CD4-positive, CD25-positive, alpha-beta regulatory T cell (primary cell): Measurements from ENCODE around the gene NTN1. TPM values are rescaled to one million over a fixed set of nuclear protein-coding genes. Genes with fewer than 3 reads are reported as not detected.
"Not testable (repeated sequence)": the region's sequence is repeated elsewhere in the genome, so short reads cannot be mapped to it uniquely, and the experiment has no call there.

ENCODE experiments used
- ATAC-seq, 2 donors: fragments of 150-1000 bp; cut with Tn5 transposase; one replicate each; pipeline ENCODE4 v1.10.0; 2021; ENCODE audit warnings: low read depth in 2 of 2, moderate number of reproducible peaks in 2 of 2, moderate library complexity in 1 of 2
- DNase-seq, 3 donors: peaks; one replicate each; pipeline versions ENCODE4 v3.0.0 to v3.0.0-alpha.2; 2012 to 2022; ENCODE audit warnings: mixed read lengths in 1 of 3
- H3K27ac ChIP-seq: one replicate; pipeline ENCODE4 v1.7.0; 2013; ENCODE audit warnings: mild to moderate bottlenecking, low read length; ENCODE audit not compliant: insufficient read depth, poor library complexity, severe bottlenecking
- H3K27me3 ChIP-seq: one replicate; pipeline ENCODE4 v1.7.0; 2013; ENCODE audit warnings: low read length; ENCODE audit not compliant: control insufficient read depth, insufficient read depth
- H3K36me3 ChIP-seq: one replicate; pipeline ENCODE4 v1.7.0; 2013; ENCODE audit warnings: mild to moderate bottlenecking, low read length, moderate library complexity; ENCODE audit not compliant: control insufficient read depth, insufficient read depth
- H3K4me1 ChIP-seq: 2 replicates; pipeline ENCODE4 v1.7.0; 2013; ENCODE audit warnings: mild to moderate bottlenecking, low read length; ENCODE audit not compliant: insufficient read depth, control insufficient read depth, poor library complexity, severe bottlenecking
- H3K4me3 ChIP-seq: one replicate; pipeline ENCODE4 v1.7.0; 2013; ENCODE audit warnings: low read depth, mild to moderate bottlenecking, low read length, moderate library complexity
- H3K9me3 ChIP-seq, 2 experiments: 1 replicate in 1 of 2; 2 replicates in 1 of 2; pipeline ENCODE4 v1.7.0; 2013; ENCODE audit warnings: low read length in 2 of 2, mild to moderate bottlenecking in 1 of 2, moderate library complexity in 1 of 2; ENCODE audit not compliant: control insufficient read depth in 2 of 2
- H3K27ac Mint-ChIP-seq, 3 donors: one replicate each; pipeline ENCODE4 v1.8.0; 2020 to 2022; ENCODE audit warnings: mild to moderate bottlenecking in 3 of 3, mixed read lengths in 3 of 3, moderate library complexity in 2 of 3
- H3K27me3 Mint-ChIP-seq: one replicate; pipeline ENCODE4 v1.8.0; 2022; ENCODE audit warnings: mild to moderate bottlenecking, mixed read lengths
- H3K36me3 Mint-ChIP-seq: one replicate; pipeline ENCODE4 v1.8.0; 2020; ENCODE audit warnings: mixed read lengths
- H3K4me1 Mint-ChIP-seq, 4 donors: one replicate each; pipeline ENCODE4 v1.8.0; 2020 to 2022; ENCODE audit warnings: mixed read lengths in 4 of 4, mild to moderate bottlenecking in 1 of 4
- H3K4me3 Mint-ChIP-seq, 4 donors: one replicate each; pipeline ENCODE4 v1.8.0; 2020 to 2022; ENCODE audit warnings: mild to moderate bottlenecking in 4 of 4, mixed read lengths in 4 of 4, moderate library complexity in 3 of 4
- H3K9me3 Mint-ChIP-seq, 7 donors: one replicate each; pipeline ENCODE4 v1.8.0; 2020 to 2022; ENCODE audit warnings: mixed read lengths in 7 of 7, mild to moderate bottlenecking in 3 of 7, moderate library complexity in 2 of 7
- polyA plus RNA-seq, 4 donors: library from polyadenylated mRNA; unstranded; fragments of 300-500 nt; fragmentation: Illumina TruSeq; gene quantifications; one replicate each; pipeline ENCODE4 v1.2.3, GENCODE V29; 2021
- total RNA-seq: library from RNA; stranded (reverse); gene quantifications from one replicate; pipeline ENCODE4 v1.2.3, GENCODE V29; 2022

NTN1 gene
- total and polyA plus RNA-seq, 5 donors from 2014 or later, result 0.03 TPM; not detected in 4

DNA sequence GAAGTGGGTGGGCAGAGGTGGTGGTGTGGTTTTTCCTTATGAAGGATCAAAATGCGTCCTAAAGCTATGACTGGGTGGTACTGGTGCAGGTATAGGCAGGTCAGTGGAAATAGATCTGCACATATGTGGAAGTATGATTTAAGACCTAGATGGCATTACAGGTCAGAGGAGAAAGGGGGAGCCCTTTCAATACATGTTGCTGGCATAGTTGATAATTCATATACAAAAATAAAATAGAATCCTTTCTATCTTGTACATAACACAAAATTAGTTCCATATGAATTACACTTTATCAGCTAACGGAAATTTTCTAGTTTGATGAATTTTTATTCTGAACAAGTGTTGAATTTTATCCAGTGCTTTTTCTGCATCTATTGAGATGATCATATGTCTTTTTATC lies 35.0 kb upstream of the NTN1 start:
- peaks cover 17% of the 10 kb centered on the region for H3K27me3 Mint-ChIP-seq
- Histone ChIP-seq H3K4me1 (peaks cover under 1% of the 10 kb centered on the region), H3K27ac (no peak overlapping the region), H3K27me3 (no peaks in the 10 kb centered on the region), H3K9me3 (peaks cover 3 to 5% of the 10 kb centered on the region in 2 experiments), H3K4me3 (no peak overlapping the region), H3K36me3 (no peaks in the 10 kb centered on the region)
- H3K9me3 Mint-ChIP-seq, result peaks cover 0 to 5% (median 1%) of the 10 kb centered on the region in 7 donors
- ATAC-seq, result no peak
- peaks cover 3% of the 10 kb centered on the region for H3K36me3 Mint-ChIP-seq
- H3K4me3 Mint-ChIP-seq, result peak overlapping the region in 1 of 4 donors; percentile 6
- peak overlapping the region in 1 of 3 donors; percentile 9 for H3K27ac Mint-ChIP-seq
- DNase-seq, result no peak
- peaks cover under 1 to 16% (median 14%) of the 10 kb centered on the region in 4 donors for H3K4me1 Mint-ChIP-seq

DNA sequence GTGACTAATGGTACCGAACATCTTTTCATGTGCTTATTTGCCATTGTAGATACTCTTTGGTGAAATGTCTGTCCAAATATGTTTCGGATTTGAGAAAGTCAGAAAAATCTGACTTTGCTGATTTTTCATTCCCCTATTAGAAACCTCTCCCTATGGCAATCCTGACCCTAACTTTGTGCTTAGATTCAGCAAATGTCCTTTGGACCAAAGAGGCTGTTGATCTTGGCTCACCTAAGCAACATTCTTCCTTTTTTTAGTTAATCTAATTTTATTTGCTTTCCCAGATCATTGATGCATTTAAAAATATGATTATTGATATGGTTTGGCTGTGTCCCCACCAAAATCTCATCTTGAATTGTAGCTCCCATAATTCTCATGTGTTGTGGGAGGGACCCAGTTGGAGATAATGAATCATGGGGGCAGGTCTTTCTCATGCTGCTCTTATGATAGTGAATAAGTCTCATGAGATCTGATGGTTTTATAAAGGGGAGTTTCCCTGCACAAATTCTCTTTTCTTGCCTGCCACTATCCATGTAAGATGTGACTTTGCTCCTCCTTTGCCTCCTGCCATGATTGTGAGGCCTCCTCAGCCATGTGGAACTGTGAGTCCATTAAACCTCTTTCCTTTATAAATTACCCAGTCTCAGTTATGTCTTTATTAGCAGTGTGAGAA lies 32.9 kb upstream of the NTN1 start:
- H3K27ac Mint-ChIP-seq, result peak overlapping the region in 1 of 3 donors; percentile 69
- peaks cover 19% of the 10 kb centered on the region for H3K27me3 Mint-ChIP-seq
- H3K36me3 Mint-ChIP-seq, H3K36me3 ChIP-seq, H3K4me1 ChIP-seq, ATAC-seq, H3K4me3 Mint-ChIP-seq, H3K27ac ChIP-seq, H3K9me3 Mint-ChIP-seq, H3K9me3 ChIP-seq, H3K27me3 ChIP-seq, DNase-seq, H3K4me3 ChIP-seq: not testable (repeated sequence)
- H3K4me1 Mint-ChIP-seq, result peaks cover 3 to 19% (median 16%) of the 10 kb centered on the region in 4 donors

DNA sequence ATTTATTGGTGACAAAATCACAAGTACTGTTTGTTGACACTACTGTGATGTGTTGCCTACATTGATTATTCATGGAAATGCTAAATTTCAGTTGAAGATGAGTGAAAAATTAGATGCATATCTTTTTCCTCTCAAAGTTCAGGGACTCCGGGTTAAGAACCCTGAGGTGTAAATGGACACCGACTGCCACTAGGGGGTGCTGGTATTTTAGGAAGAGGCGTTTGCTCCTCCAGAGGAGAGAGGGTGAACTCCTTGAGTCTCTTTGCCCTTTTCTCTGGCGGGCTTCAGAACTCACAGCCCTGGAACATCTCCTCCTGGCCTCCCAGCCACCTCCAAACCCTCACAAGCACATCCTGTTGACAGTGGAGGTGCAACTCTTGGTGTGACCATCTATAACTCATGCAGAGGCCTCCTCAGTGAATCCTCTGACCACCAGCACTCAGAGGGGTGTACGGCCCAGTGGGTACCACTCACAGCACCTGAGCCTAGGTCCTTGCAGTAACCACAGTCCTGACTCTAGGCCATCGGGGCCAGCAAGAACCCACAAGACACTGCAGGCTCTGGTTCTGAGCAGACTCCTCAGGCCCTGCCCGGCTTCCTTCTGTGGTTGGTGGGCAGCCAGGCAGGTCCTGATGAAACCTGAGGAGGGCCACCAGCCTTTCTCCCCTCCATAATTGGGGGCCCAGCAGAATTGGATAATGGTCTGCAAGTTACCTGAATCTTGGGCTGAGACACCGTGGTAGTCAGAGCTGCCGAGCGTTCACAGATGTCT lies 29.6 kb upstream of the NTN1 start:
- no peaks in the 10 kb centered on the region for H3K36me3 Mint-ChIP-seq
- peaks cover 0 to 4% (median 0%) of the 10 kb centered on the region in 7 donors for H3K9me3 Mint-ChIP-seq
- Histone ChIP-seq H3K4me3 (no peak overlapping the region), H3K36me3 (no peaks in the 10 kb centered on the region), H3K9me3 (no peaks in the 10 kb centered on the region), H3K27ac (no peak overlapping the region), H3K4me1 (peaks cover 3% of the 10 kb centered on the region), H3K27me3 (no peaks in the 10 kb centered on the region)
- H3K27ac Mint-ChIP-seq, result peak overlapping the region in 1 of 3 donors; percentile 25
- DNase-seq, result peak; percentile 36 to 75 (median 47)
- H3K4me3 Mint-ChIP-seq, result no peak overlapping the region
- H3K27me3 Mint-ChIP-seq, result peaks cover 15% of the 10 kb centered on the region
- H3K4me1 Mint-ChIP-seq, result peaks cover 2 to 10% (median 4%) of the 10 kb centered on the region in 4 donors
- peak in 1 of 2 donors; percentile 34 for ATAC-seq

DNA sequence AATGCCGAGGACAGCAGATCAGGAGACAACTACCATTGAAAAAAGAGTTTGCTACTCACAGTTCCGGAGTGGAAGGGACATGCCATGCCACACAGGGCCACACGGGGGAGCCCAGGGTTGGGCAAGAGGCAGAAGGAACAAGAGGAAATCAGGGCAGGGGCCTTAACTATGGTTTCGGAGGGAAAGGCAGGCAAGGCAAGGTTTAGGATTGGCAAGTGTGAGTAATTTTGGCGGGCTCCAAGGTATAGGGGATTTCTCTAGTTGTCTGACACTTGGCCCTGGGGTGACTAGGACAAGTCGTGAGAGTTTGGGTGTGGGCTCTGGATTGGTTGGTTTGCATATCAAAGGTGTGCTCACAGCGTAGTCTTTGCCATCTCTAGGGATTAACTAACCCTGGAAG lies 27.0 kb upstream of the NTN1 start:
- Mint-ChIP-seq H3K9me3 (peaks cover 0 to 4% (median 0%) of the 10 kb centered on the region in 7 donors), H3K36me3 (no peaks in the 10 kb centered on the region), H3K27ac (peak overlapping the region in 2 of 3 donors; percentile 13 to 31), H3K4me3 (peak overlapping the region in 1 of 4 donors; percentile 49), H3K27me3 (peaks cover 24% of the 10 kb centered on the region), H3K4me1 (peaks cover 2 to 13% (median 7%) of the 10 kb centered on the region in 4 donors)
- ATAC-seq, result peak; percentile 52 to 72
- DNase-seq, result peak in 2 of 3 donors; percentile 45 to 57
- no peak overlapping the region for H3K27ac ChIP-seq
- no peaks in the 10 kb centered on the region for H3K9me3 ChIP-seq
- peaks cover 3% of the 10 kb centered on the region for H3K4me1 ChIP-seq
- H3K36me3 ChIP-seq, result no peaks in the 10 kb centered on the region
- no peak overlapping the region for H3K4me3 ChIP-seq
- no peaks in the 10 kb centered on the region for H3K27me3 ChIP-seq

- no peak overlapping the region for H3K27ac Mint-ChIP-seq
- no peaks in the 10 kb centered on the region for H3K27me3 ChIP-seq
Measured at GRCh38 chr17:8995711-8996110, 25.6 kb upstream of the NTN1 start.

GRCh38 chr17:8997994-8998628 lies 23.2 kb upstream of the NTN1 start:
- peaks cover 0 to 3% (median 0%) of the 10 kb centered on the region in 7 donors for H3K9me3 Mint-ChIP-seq
- H3K27ac ChIP-seq, result no peak overlapping the region
- no peaks in the 10 kb centered on the region for H3K36me3 ChIP-seq
- DNase-seq (peak; percentile 64 to 79 (median 79)), ATAC-seq (peak; percentile 56 to 57)
- H3K27ac Mint-ChIP-seq, result no peak overlapping the region
- H3K27me3 Mint-ChIP-seq, result peaks cover 50% of the 10 kb centered on the region
- peaks cover 8% of the 10 kb centered on the region for H3K4me1 ChIP-seq
- no peak overlapping the region for H3K4me3 Mint-ChIP-seq
- no peaks in the 10 kb centered on the region for H3K36me3 Mint-ChIP-seq
- no peak overlapping the region for H3K4me3 ChIP-seq
- H3K9me3 ChIP-seq, result no peaks in the 10 kb centered on the region
- H3K4me1 Mint-ChIP-seq, result peaks cover 2 to 14% (median 8%) of the 10 kb centered on the region in 4 donors
- peaks cover 12% of the 10 kb centered on the region for H3K27me3 ChIP-seq

More at GRCh38 chr17:8995711-8996110, 25.6 kb upstream of the NTN1 start:
- H3K36me3 Mint-ChIP-seq, result no peaks in the 10 kb centered on the region
- Histone ChIP-seq H3K4me3 (no peak overlapping the region), H3K36me3 (no peaks in the 10 kb centered on the region), H3K27ac (no peak overlapping the region), H3K9me3 (no peaks in the 10 kb centered on the region), H3K4me1 (peaks cover 3% of the 10 kb centered on the region)
- no peak overlapping the region for H3K4me3 Mint-ChIP-seq
- peaks cover 32% of the 10 kb centered on the region for H3K27me3 Mint-ChIP-seq
- peaks cover 2 to 13% (median 7%) of the 10 kb centered on the region in 4 donors for H3K4me1 Mint-ChIP-seq
- peaks cover 0 to 3% (median 0%) of the 10 kb centered on the region in 7 donors for H3K9me3 Mint-ChIP-seq
- ATAC-seq (no peak), DNase-seq (no peak)

- H3K27me3 Mint-ChIP-seq, result peaks cover 69% of the 10 kb centered on the region
- H3K27ac ChIP-seq, result no peak overlapping the region
- peaks cover 17% of the 10 kb centered on the region for H3K4me1 ChIP-seq
- H3K27me3 ChIP-seq, result peaks cover 27% of the 10 kb centered on the region
- no peak for ATAC-seq
- no peak for DNase-seq
- H3K4me3 Mint-ChIP-seq, result peak overlapping the region in 3 of 4 donors; percentile 42 to 77 (median 76)
- peaks cover 0 to 16% (median 10%) of the 10 kb centered on the region in 4 donors for H3K4me1 Mint-ChIP-seq
- H3K27ac Mint-ChIP-seq, result no peak overlapping the region
- H3K9me3 Mint-ChIP-seq, result peaks cover 0 to 17% (median 3%) of the 10 kb centered on the region in 7 donors
- H3K36me3 ChIP-seq, result no peaks in the 10 kb centered on the region
- peaks cover 6% of the 10 kb centered on the region for H3K36me3 Mint-ChIP-seq
- no peak overlapping the region for H3K4me3 ChIP-seq
- H3K9me3 ChIP-seq, result peaks cover 5 to 15% of the 10 kb centered on the region in 2 experiments
Measured at GRCh38 chr17:9001559-9001958, 19.8 kb upstream of the NTN1 start.
